Ishikawa (cell line): Measurements from ENCODE around the gene PTTG1.

Source experiments
- CEBPB ChIP-seq: IDR thresholded peaks from 2 replicates; pipeline ENCODE4 v1.6.1; 2012
- CREB1 ChIP-seq: IDR thresholded peaks from 2 replicates; pipeline ENCODE4 v1.6.1; 2012; ENCODE audit warnings: low read depth
- EGR1 ChIP-seq: IDR thresholded peaks from 2 replicates; pipeline ENCODE4 v1.6.1; 2012
- EP300 ChIP-seq: IDR thresholded peaks from 2 replicates; pipeline ENCODE4 v1.6.1; 2012; ENCODE audit warnings: borderline replicate concordance
- FOXM1 ChIP-seq: IDR thresholded peaks from 2 replicates; pipeline ENCODE4 v1.6.1; 2012; ENCODE audit warnings: low read depth, borderline replicate concordance
- NFIC ChIP-seq: IDR thresholded peaks from 2 replicates; pipeline ENCODE4 v1.6.1; 2012
- TAF1 ChIP-seq: IDR thresholded peaks from 2 replicates; pipeline ENCODE4 v1.6.1; 2012; ENCODE audit warnings: low read depth, mild to moderate bottlenecking
- TCF12 ChIP-seq: IDR thresholded peaks from 2 replicates; pipeline ENCODE4 v1.6.1; 2012; ENCODE audit warnings: low read depth
- TEAD4 ChIP-seq: IDR thresholded peaks from 2 replicates; pipeline ENCODE4 v1.6.1; 2012
- YY1 ChIP-seq: IDR thresholded peaks from 2 replicates; pipeline ENCODE4 v1.6.1; 2012; ENCODE audit warnings: low read depth
- ZBTB7A ChIP-seq: IDR thresholded peaks from 2 replicates; pipeline ENCODE4 v1.6.1; 2012; ENCODE audit warnings: low read depth
- TF ChIP-seq, protein P1 (sequence below): IDR thresholded peaks from 2 replicates; pipeline ENCODE4 v1.6.1; 2012
- TF ChIP-seq, protein P2 (sequence below): IDR thresholded peaks from 2 replicates; pipeline ENCODE4 v1.6.1; 2012; ENCODE audit warnings: low read depth, mild to moderate bottlenecking
- TF ChIP-seq, protein P3 (sequence below): IDR thresholded peaks from 2 replicates; pipeline ENCODE4 v1.6.1; 2012

GRCh38 chr5:160460377-160461049, 38.9 kb downstream of the PTTG1 start:
- TF ChIP-seq, protein P1, sequence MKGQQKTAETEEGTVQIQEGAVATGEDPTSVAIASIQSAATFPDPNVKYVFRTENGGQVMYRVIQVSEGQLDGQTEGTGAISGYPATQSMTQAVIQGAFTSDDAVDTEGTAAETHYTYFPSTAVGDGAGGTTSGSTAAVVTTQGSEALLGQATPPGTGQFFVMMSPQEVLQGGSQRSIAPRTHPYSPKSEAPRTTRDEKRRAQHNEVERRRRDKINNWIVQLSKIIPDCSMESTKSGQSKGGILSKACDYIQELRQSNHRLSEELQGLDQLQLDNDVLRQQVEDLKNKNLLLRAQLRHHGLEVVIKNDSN, result no peak
- TF ChIP-seq ZBTB7A, result no peak
- TF ChIP-seq, protein P2, sequence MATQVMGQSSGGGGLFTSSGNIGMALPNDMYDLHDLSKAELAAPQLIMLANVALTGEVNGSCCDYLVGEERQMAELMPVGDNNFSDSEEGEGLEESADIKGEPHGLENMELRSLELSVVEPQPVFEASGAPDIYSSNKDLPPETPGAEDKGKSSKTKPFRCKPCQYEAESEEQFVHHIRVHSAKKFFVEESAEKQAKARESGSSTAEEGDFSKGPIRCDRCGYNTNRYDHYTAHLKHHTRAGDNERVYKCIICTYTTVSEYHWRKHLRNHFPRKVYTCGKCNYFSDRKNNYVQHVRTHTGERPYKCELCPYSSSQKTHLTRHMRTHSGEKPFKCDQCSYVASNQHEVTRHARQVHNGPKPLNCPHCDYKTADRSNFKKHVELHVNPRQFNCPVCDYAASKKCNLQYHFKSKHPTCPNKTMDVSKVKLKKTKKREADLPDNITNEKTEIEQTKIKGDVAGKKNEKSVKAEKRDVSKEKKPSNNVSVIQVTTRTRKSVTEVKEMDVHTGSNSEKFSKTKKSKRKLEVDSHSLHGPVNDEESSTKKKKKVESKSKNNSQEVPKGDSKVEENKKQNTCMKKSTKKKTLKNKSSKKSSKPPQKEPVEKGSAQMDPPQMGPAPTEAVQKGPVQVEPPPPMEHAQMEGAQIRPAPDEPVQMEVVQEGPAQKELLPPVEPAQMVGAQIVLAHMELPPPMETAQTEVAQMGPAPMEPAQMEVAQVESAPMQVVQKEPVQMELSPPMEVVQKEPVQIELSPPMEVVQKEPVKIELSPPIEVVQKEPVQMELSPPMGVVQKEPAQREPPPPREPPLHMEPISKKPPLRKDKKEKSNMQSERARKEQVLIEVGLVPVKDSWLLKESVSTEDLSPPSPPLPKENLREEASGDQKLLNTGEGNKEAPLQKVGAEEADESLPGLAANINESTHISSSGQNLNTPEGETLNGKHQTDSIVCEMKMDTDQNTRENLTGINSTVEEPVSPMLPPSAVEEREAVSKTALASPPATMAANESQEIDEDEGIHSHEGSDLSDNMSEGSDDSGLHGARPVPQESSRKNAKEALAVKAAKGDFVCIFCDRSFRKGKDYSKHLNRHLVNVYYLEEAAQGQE, result no peak
- no peak for TF ChIP-seq CREB1
- no peak for TF ChIP-seq YY1
- TF ChIP-seq, protein P3, sequence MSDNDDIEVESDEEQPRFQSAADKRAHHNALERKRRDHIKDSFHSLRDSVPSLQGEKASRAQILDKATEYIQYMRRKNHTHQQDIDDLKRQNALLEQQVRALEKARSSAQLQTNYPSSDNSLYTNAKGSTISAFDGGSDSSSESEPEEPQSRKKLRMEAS, result no peak
- TF ChIP-seq TEAD4, result no peak
- TF ChIP-seq TCF12, result no peak
- TF ChIP-seq EP300, result no peak
- TF ChIP-seq FOXM1, result no peak
- no peak for TF ChIP-seq TAF1
- no peak for TF ChIP-seq CEBPB
- TF ChIP-seq EGR1, result no peak
- TF ChIP-seq NFIC, result no peak
